Parathyroid adenoma (tissue), 2 donors: ENCODE measurements around the gene ZBTB20.

Experiments used
- H2AFZ ChIP-seq: fragments of 300-600 bp; sonication (generic); one replicate; pipeline ENCODE4 v1.7.0; 2017; ENCODE audit warnings: antibody characterized with exemption, mild to moderate bottlenecking
- H3K27ac ChIP-seq: fragments of 300-600 bp; sonication (generic); one replicate; pipeline ENCODE4 v1.7.0; 2017
- H3K27me3 ChIP-seq: fragments of 300-600 bp; sonication (generic); one replicate; pipeline ENCODE4 v1.7.0; 2017; ENCODE audit warnings: low read length; ENCODE audit not compliant: control insufficient read depth, insufficient read depth
- H3K36me3 ChIP-seq: fragments of 300-600 bp; sonication (generic); one replicate; pipeline ENCODE4 v1.7.0; 2017; ENCODE audit warnings: low read length; ENCODE audit not compliant: control insufficient read depth, insufficient read depth
- H3K4me1 ChIP-seq: fragments of 300-600 bp; sonication (generic); one replicate; pipeline ENCODE4 v1.7.0; 2017; ENCODE audit warnings: control low read depth
- H3K4me2 ChIP-seq: fragments of 300-600 bp; sonication (generic); one replicate; pipeline ENCODE4 v1.7.0; 2017; ENCODE audit warnings: low read length
- H3K4me3 ChIP-seq: fragments of 300-600 bp; sonication (generic); one replicate; pipeline ENCODE4 v1.7.0; 2017; ENCODE audit warnings: low read depth, low read length
- H3K79me2 ChIP-seq: fragments of 300-600 bp; sonication (generic); one replicate; pipeline ENCODE4 v1.7.0; 2017; ENCODE audit warnings: control low read depth
- H3K9ac ChIP-seq: fragments of 300-600 bp; sonication (generic); one replicate; pipeline ENCODE4 v1.7.0; 2017; ENCODE audit warnings: mild to moderate bottlenecking
- H3K9me3 ChIP-seq: fragments of 300-600 bp; sonication (generic); one replicate; pipeline ENCODE4 v1.7.0; 2017; ENCODE audit warnings: low read length; ENCODE audit not compliant: control insufficient read depth
- TF ChIP-seq, protein P1 (sequence below): fragments of 300-600 bp; sonication (generic); IDR thresholded peaks from one replicate; pipeline ENCODE4 v1.7.0; 2017; ENCODE audit warnings: antibody characterized with exemption, mild to moderate bottlenecking
- donor health status: primary hyperparathyroidism.

ZBTB20 gene

GRCh38 chr3:114584734-114585371 is 562.2 kb downstream of the ZBTB20 start:
- H3K4me1 ChIP-seq, result no peaks in the 10 kb centered on the region
- TF ChIP-seq, protein P1, sequence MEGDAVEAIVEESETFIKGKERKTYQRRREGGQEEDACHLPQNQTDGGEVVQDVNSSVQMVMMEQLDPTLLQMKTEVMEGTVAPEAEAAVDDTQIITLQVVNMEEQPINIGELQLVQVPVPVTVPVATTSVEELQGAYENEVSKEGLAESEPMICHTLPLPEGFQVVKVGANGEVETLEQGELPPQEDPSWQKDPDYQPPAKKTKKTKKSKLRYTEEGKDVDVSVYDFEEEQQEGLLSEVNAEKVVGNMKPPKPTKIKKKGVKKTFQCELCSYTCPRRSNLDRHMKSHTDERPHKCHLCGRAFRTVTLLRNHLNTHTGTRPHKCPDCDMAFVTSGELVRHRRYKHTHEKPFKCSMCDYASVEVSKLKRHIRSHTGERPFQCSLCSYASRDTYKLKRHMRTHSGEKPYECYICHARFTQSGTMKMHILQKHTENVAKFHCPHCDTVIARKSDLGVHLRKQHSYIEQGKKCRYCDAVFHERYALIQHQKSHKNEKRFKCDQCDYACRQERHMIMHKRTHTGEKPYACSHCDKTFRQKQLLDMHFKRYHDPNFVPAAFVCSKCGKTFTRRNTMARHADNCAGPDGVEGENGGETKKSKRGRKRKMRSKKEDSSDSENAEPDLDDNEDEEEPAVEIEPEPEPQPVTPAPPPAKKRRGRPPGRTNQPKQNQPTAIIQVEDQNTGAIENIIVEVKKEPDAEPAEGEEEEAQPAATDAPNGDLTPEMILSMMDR, result no peak
- no peaks in the 10 kb centered on the region for H3K36me3 ChIP-seq
- no peak overlapping the region for H3K27ac ChIP-seq
- H3K27me3 ChIP-seq, result no peaks in the 10 kb centered on the region
- H3K9ac ChIP-seq, result no peak overlapping the region
- H2AFZ ChIP-seq, result no peak overlapping the region
- no peaks in the 10 kb centered on the region for H3K79me2 ChIP-seq
- H3K9me3 ChIP-seq, result no peaks in the 10 kb centered on the region
- no peak overlapping the region for H3K4me3 ChIP-seq
- H3K4me2 ChIP-seq, result no peak overlapping the region

DNA sequence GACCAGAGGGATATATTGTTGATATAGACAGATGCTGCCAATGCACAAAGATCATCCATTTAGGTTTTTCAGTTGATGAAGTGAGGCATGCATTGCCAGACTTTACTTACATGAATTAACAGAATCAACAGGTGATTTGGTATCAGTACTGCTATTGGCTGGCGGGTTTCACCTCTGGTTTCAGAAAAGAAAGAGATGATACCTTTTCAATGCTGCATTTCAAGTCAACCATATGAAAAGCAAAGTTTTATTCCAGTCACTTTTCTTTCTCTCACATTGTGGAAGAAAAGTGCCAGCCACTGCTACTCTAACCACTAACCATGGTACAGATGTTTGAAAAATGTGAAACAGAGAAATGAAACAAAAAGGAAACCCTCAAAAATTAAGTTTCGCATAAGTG is 564.2 kb downstream of the ZBTB20 start:
- Histone ChIP-seq H3K4me2 (no peak overlapping the region), H3K79me2 (no peaks in the 10 kb centered on the region), H3K9me3 (no peaks in the 10 kb centered on the region), H3K4me3 (no peak overlapping the region), H3K36me3 (no peaks in the 10 kb centered on the region), H2AFZ (no peak overlapping the region), H3K27ac (no peak overlapping the region), H3K27me3 (no peaks in the 10 kb centered on the region), H3K9ac (no peak overlapping the region), H3K4me1 (no peaks in the 10 kb centered on the region)
- TF ChIP-seq, protein P1, result no peak

DNA sequence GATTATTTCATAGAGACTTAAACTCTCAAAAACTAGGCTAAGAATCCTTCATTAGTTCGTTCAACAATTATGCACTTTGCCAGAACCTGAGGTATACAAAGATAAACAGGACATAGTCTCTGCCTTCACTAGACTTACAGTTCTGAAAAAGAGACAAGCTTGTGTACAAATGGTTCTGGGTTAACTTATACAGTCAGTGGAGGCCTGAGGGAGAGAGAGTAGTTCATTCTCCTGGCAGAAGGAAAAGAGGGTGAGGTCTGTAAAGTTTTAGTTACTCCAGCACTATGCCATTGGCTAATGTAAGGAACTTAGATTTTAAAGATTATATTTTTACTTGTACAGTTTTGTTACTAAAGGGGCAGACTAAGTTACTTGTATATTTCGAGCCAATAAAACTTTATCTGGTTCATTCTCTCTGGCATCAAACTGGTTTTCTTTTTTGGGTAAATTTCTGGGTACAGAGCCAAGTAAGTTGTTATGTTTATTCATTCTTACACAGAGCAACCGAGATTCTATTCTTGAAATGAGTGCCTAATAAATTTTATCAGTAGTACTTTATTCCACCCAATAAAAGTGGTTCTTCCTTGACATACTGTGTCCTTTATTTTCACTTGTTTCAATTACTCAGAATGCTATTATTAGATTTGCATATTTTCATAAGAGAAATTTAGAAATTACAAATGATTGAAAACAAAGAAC is 574.6 kb downstream of the ZBTB20 start:
- H3K9me3 ChIP-seq, result no peaks in the 10 kb centered on the region
- H3K9ac ChIP-seq, result no peak overlapping the region
- no peaks in the 10 kb centered on the region for H3K79me2 ChIP-seq
- H3K4me1 ChIP-seq, result peaks cover 2% of the 10 kb centered on the region
- no peak overlapping the region for H3K27ac ChIP-seq
- no peaks in the 10 kb centered on the region for H3K36me3 ChIP-seq
- TF ChIP-seq, protein P1, result no peak
- no peak overlapping the region for H3K4me2 ChIP-seq
- H3K4me3 ChIP-seq, result no peak overlapping the region
- no peaks in the 10 kb centered on the region for H3K27me3 ChIP-seq
- H2AFZ ChIP-seq, result no peak overlapping the region

DNA sequence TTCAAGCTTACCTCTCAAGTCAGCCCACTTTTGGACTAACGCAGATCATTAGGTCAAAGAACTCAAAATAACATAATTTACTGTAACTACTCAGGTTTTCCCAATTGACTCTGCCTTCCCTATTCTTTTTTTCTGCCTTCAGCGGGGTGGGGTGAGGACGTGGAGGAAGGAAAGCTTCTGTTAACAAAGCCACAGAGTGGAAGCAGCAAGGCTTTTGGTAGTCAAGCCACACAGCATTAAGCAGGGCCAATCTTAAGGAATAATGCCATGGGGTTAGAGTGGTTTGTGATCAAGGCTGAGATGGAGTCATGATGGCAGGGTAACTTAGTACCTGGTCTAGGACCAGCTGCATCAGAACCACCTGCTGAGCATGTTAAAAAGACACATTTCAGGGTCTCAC is 575.7 kb downstream of the ZBTB20 start:
- no peaks in the 10 kb centered on the region for H3K27me3 ChIP-seq
- no peak overlapping the region for H3K9ac ChIP-seq
- no peak overlapping the region for H3K4me3 ChIP-seq
- no peaks in the 10 kb centered on the region for H3K9me3 ChIP-seq
- H2AFZ ChIP-seq, result no peak overlapping the region
- H3K27ac ChIP-seq, result no peak overlapping the region
- no peaks in the 10 kb centered on the region for H3K79me2 ChIP-seq
- H3K4me1 ChIP-seq, result peaks cover 2% of the 10 kb centered on the region
- no peaks in the 10 kb centered on the region for H3K36me3 ChIP-seq
- TF ChIP-seq, protein P1, result no peak
- H3K4me2 ChIP-seq, result no peak overlapping the region

GRCh38 chr3:114569186-114569585 is 577.9 kb downstream of the ZBTB20 start:
- H3K9ac ChIP-seq, result no peak overlapping the region
- no peak overlapping the region for H2AFZ ChIP-seq
- TF ChIP-seq, protein P1, result no peak
- H3K79me2 ChIP-seq, result no peaks in the 10 kb centered on the region
- peaks cover 2% of the 10 kb centered on the region for H3K4me1 ChIP-seq
- no peaks in the 10 kb centered on the region for H3K27me3 ChIP-seq
- H3K27ac ChIP-seq, result no peak overlapping the region
- H3K36me3 ChIP-seq, result no peaks in the 10 kb centered on the region
- H3K4me3 ChIP-seq, result no peak overlapping the region
- H3K4me2 ChIP-seq, result no peak overlapping the region
- no peaks in the 10 kb centered on the region for H3K9me3 ChIP-seq
